ENCODE results near the gene ZNF598. TPM values are rescaled to one million over a fixed set of nuclear protein-coding genes. Genes with fewer than 3 reads are reported as not detected.

ZNF598 gene
- total RNA-seq, 3 donors from 2014 or later (not counting 1 experiment from before 2014, with no cell fraction given): 56.1 to 71.6 (median 58.2) TPM

Other genes with a start within 250 kb of the ZNF598 start
- gene NME3, start 238.3 kb downstream of the ZNF598 start, total RNA-seq: 10 to 100 TPM; 40.6 to 50.3 (median 46.2) TPM
- gene EME2, start 237.0 kb downstream of the ZNF598 start, total RNA-seq: 10 to 100 TPM; 30.0 to 33.8 (median 30.1) TPM
- 10 to 100 TPM; 26.5 to 42.0 (median 41.4) TPM for gene MRPS34, start 236.7 kb downstream of the ZNF598 start, total RNA-seq
- 100 to 1,000 TPM; 100 to 122 (median 110) TPM for gene SPSB3, start 227.2 kb downstream of the ZNF598 start, total RNA-seq
- gene NUBP2, start 226.9 kb downstream of the ZNF598 start, total RNA-seq: 10 to 100 TPM; 39.5 to 51.9 (median 49.4) TPM
- gene IGFALS, start 216.1 kb downstream of the ZNF598 start, total RNA-seq: 1 to 10 TPM in 1 of 3 donors, under 1 TPM in 2; 0.47 to 1.1 (median 0.70) TPM
- gene HAGH, start 183.0 kb downstream of the ZNF598 start, total RNA-seq: 10 to 100 TPM; 27.8 to 38.4 (median 37.5) TPM
- 10 to 100 TPM in 1 of 3 donors, 1 to 10 TPM in 2; 5.3 to 10.6 (median 7.4) TPM for gene FAHD1, start 182.6 kb downstream of the ZNF598 start, total RNA-seq
- gene MEIOB, start 137.7 kb downstream of the ZNF598 start, total RNA-seq: not detected
- not detected for gene HS3ST6, start 91.4 kb downstream of the ZNF598 start, total RNA-seq
- 10 to 100 TPM; 10.8 to 19.9 (median 14.8) TPM for gene MSRB1, start 66.6 kb downstream of the ZNF598 start, total RNA-seq
- not detected for gene RPL3L, start 55.1 kb downstream of the ZNF598 start, total RNA-seq
- gene NDUFB10, start 50.3 kb downstream of the ZNF598 start, total RNA-seq: 10 to 100 TPM; 54.5 to 61.1 (median 59.5) TPM
- 1,000 to 10,000 TPM; 1,124 to 1,385 (median 1,274) TPM for gene RPS2, start 45.0 kb downstream of the ZNF598 start, total RNA-seq
- not detected for gene RNF151, start 43.0 kb downstream of the ZNF598 start, total RNA-seq
- gene TBL3, start 37.8 kb downstream of the ZNF598 start, total RNA-seq: 10 to 100 TPM; 25.1 to 28.9 (median 28.1) TPM
- not detected for gene NOXO1, start 28.4 kb downstream of the ZNF598 start, total RNA-seq
- 10 to 100 TPM; 23.8 to 29.5 (median 24.6) TPM for gene GFER, start 25.6 kb downstream of the ZNF598 start, total RNA-seq
- gene SYNGR3, start 19.9 kb downstream of the ZNF598 start, total RNA-seq: 10 to 100 TPM; 10.3 to 19.3 (median 19.1) TPM
- under 1 TPM in 1 of 3 donors, not detected in 2; 0.80 TPM for gene NPW, start 10.0 kb upstream of the ZNF598 start, total RNA-seq
- gene NHERF2, start 17.1 kb upstream of the ZNF598 start, total RNA-seq: 1 to 10 TPM; 4.3 to 7.1 (median 5.6) TPM
- 10 to 100 TPM in 1 of 3 donors, 1 to 10 TPM in 2; 8.7 to 12.9 (median 9.7) TPM for gene NTHL1, start 38.0 kb upstream of the ZNF598 start, total RNA-seq
- 100 to 1,000 TPM; 135 to 197 (median 161) TPM for gene TSC2, start 38.2 kb upstream of the ZNF598 start, total RNA-seq
- gene PKD1, start 126.1 kb upstream of the ZNF598 start, total RNA-seq: 100 to 1,000 TPM in 1 of 3 donors, 10 to 100 TPM in 2; 87.0 to 105 (median 99.1) TPM
- gene RAB26, start 138.8 kb upstream of the ZNF598 start, total RNA-seq: under 1 TPM in 2 of 3 donors, not detected in 1; 0.27 to 0.28 TPM
- gene TRAF7, start 146.0 kb upstream of the ZNF598 start, total RNA-seq: 10 to 100 TPM; 29.3 to 39.1 (median 37.3) TPM
- not detected for gene CASKIN1, start 186.8 kb upstream of the ZNF598 start, total RNA-seq
- gene MLST8, start 195.6 kb upstream of the ZNF598 start, total RNA-seq: 10 to 100 TPM; 19.7 to 30.2 (median 27.8) TPM
- gene BRICD5, start 201.0 kb upstream of the ZNF598 start, total RNA-seq: 1 to 10 TPM; 3.2 to 5.2 (median 3.6) TPM
- gene PGP, start 205.0 kb upstream of the ZNF598 start, total RNA-seq: 10 to 100 TPM in 2 of 3 donors, 1 to 10 TPM in 1; 9.7 to 12.8 (median 12.4) TPM
- gene E4F1, start 213.8 kb upstream of the ZNF598 start, total RNA-seq: 10 to 100 TPM; 43.6 to 45.7 (median 45.7) TPM
- gene DNASE1L2, start 226.6 kb upstream of the ZNF598 start, total RNA-seq: 1 to 10 TPM in 1 of 3 donors, under 1 TPM in 2; 0.19 to 1.4 (median 0.77) TPM
- 10 to 100 TPM; 14.6 to 19.2 (median 19.0) TPM for gene ECI1, start 241.8 kb upstream of the ZNF598 start, total RNA-seq

Data from natural killer cell (primary cell).